Ishikawa (cell line): ENCODE measurements around the gene RXRG.

Source experiments
- EGR1 ChIP-seq: IDR thresholded peaks from 2 replicates; pipeline ENCODE4 v1.6.1; 2012
- EP300 ChIP-seq: IDR thresholded peaks from 2 replicates; pipeline ENCODE4 v1.6.1; 2012; ENCODE audit warnings: borderline replicate concordance
- RAD21 ChIP-seq: IDR thresholded peaks from 2 replicates; pipeline ENCODE4 v1.6.1; 2012; ENCODE audit warnings: low read depth
- TCF12 ChIP-seq: IDR thresholded peaks from 2 replicates; pipeline ENCODE4 v1.6.1; 2012; ENCODE audit warnings: low read depth
- YY1 ChIP-seq: IDR thresholded peaks from 2 replicates; pipeline ENCODE4 v1.6.1; 2012; ENCODE audit warnings: low read depth
- TF ChIP-seq, protein P1 (sequence below): IDR thresholded peaks from 2 replicates; pipeline ENCODE4 v1.6.1; 2012; ENCODE audit warnings: low read depth, mild to moderate bottlenecking
- TF ChIP-seq, protein P2 (sequence below): IDR thresholded peaks from 2 replicates; pipeline ENCODE4 v1.6.1; 2012
- TF ChIP-seq, protein P3 (sequence below): IDR thresholded peaks from 2 replicates; pipeline ENCODE4 v1.6.1; 2012

DNA sequence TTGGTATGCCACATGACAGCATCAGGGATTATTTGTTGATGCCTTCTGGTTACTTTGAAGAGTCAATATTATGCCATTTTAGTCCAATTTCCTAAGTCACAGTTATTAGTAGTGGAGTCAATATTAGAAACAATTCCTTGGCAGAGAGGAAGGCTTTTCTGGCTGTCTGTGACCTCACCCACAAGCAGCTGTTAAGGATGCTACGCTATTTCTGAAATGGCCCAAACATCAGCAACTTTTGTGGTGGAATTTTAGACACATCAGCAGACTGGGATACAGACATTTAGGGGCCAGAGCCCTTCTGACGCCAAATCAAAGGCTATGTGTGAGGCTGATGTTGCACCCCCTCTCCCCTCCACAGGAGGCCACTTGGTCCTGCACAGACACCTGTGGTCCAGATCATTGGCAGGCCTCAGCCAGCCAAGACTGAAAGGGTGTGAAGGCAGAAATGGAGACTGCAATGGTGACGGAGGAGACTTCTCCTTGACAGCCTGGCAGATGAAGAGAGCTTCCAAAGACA is 9.2 kb upstream of the RXRG start:
- no peak for TF ChIP-seq EP300
- TF ChIP-seq, protein P1, sequence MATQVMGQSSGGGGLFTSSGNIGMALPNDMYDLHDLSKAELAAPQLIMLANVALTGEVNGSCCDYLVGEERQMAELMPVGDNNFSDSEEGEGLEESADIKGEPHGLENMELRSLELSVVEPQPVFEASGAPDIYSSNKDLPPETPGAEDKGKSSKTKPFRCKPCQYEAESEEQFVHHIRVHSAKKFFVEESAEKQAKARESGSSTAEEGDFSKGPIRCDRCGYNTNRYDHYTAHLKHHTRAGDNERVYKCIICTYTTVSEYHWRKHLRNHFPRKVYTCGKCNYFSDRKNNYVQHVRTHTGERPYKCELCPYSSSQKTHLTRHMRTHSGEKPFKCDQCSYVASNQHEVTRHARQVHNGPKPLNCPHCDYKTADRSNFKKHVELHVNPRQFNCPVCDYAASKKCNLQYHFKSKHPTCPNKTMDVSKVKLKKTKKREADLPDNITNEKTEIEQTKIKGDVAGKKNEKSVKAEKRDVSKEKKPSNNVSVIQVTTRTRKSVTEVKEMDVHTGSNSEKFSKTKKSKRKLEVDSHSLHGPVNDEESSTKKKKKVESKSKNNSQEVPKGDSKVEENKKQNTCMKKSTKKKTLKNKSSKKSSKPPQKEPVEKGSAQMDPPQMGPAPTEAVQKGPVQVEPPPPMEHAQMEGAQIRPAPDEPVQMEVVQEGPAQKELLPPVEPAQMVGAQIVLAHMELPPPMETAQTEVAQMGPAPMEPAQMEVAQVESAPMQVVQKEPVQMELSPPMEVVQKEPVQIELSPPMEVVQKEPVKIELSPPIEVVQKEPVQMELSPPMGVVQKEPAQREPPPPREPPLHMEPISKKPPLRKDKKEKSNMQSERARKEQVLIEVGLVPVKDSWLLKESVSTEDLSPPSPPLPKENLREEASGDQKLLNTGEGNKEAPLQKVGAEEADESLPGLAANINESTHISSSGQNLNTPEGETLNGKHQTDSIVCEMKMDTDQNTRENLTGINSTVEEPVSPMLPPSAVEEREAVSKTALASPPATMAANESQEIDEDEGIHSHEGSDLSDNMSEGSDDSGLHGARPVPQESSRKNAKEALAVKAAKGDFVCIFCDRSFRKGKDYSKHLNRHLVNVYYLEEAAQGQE = no peak
- TF ChIP-seq YY1 = no peak
- TF ChIP-seq, protein P2, sequence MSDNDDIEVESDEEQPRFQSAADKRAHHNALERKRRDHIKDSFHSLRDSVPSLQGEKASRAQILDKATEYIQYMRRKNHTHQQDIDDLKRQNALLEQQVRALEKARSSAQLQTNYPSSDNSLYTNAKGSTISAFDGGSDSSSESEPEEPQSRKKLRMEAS = no peak
- TF ChIP-seq RAD21 = no peak
- TF ChIP-seq, protein P3, sequence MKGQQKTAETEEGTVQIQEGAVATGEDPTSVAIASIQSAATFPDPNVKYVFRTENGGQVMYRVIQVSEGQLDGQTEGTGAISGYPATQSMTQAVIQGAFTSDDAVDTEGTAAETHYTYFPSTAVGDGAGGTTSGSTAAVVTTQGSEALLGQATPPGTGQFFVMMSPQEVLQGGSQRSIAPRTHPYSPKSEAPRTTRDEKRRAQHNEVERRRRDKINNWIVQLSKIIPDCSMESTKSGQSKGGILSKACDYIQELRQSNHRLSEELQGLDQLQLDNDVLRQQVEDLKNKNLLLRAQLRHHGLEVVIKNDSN = no peak
- no peak for TF ChIP-seq EGR1
- no peak for TF ChIP-seq TCF12
